Skin of body (tissue), 2 donors: Measurements from ENCODE around the gene ACER2. TPM values are rescaled to one million over a fixed set of nuclear protein-coding genes. Genes with fewer than 3 reads are reported as not detected.

Experiments used
- DNase-seq: peaks from one replicate; lab custom pipeline; 2025; lab: John Stamatoyannopoulos, UW
- total RNA-seq: library from RNA; depleted of rRNA; stranded (reverse); fragments of >200 nt; gene quantifications from one replicate; pipeline ENCODE4 v1.2.3, GENCODE V29; 2014

The ACER2 gene
- total RNA-seq, 1 donor from 2014 or later, result 3.8 TPM

- DNase-seq, result no peak
Observed at GRCh38 chr9:19451240-19452087, 42.7 kb downstream of the ACER2 start.

GRCh38 chr9:19456426-19456825 is 47.6 kb downstream of the ACER2 start:
- DNase-seq, result no peak

- peak; percentile 90 for DNase-seq
Observed at GRCh38 chr9:19456996-19457692, 48.3 kb downstream of the ACER2 start.

DNA sequence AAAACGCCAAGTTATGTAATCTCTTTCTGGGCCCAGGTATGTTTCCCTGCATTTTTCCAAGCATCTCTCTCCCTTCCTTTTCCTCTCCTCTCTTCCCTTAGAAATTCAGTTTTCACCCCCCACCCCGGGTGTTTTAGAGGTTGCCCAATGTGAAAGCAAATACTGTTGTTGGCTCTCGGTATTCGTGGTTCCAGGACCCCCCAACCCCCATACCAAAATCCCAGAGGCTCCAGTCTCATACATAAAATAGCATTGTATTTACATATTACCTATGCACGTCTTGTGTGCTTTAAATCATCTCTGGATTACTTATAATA is 48.8 kb downstream of the ACER2 start:
- DNase-seq, result no peak

DNA sequence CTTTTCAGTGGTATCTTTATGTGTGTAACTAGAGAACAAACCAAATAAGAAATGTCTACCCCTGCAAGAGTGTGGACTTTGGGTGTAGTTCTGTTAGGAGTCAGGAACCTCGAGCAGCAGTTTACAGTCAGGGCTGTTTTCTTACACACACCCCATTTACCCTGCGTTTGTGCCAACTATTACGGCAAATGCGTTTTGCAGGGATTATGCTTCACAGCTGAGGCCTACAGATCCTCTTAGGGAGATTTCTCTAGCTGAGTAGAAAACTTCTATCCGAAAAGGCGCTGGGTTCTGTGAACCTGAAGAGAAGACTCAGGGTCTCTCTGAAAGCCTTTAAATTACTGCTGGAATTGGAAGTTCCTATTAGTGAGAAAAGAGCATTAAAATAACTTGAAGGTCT is 51.4 kb downstream of the ACER2 start:
- no peak for DNase-seq

GRCh38 chr9:19461135-19461534 is 52.3 kb downstream of the ACER2 start:
- DNase-seq, result no peak

DNA sequence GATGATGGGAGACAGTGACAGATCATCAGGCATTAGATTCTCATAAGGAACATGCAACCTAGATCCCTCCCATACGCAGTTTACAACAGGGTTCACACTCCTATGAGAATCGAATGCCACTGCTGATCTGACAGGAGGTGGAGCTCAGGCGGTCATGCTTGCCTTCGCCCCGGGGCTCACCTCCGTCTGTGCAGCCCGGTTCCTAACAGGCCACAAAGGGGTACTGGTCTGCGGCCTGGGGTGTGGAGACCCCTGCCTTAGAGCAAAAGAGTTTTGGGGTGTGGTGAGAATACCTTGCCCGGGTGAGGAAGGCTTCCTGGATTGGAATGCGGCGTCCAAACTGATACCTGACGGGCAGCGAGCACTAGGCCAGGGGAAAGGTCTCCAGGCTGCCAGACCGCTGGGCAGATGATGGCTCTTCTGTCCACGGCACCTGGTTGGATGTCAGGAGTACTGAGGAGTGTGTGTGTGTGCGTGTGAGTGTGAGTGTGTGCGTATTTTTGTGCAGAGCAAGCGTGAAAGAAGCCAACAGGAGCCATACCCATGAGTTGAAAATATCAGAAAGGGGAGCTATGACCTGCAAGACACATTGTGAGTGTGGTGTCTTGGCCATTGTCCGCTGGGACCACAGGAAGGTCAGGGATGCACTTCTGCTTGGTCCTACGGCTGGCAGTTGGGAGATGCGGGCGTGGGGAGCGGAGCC is 55.4 kb downstream of the ACER2 start:
- no peak for DNase-seq

GRCh38 chr9:19464764-19465585 is 56.2 kb downstream of the ACER2 start:
- DNase-seq, result peak; percentile 14

DNA sequence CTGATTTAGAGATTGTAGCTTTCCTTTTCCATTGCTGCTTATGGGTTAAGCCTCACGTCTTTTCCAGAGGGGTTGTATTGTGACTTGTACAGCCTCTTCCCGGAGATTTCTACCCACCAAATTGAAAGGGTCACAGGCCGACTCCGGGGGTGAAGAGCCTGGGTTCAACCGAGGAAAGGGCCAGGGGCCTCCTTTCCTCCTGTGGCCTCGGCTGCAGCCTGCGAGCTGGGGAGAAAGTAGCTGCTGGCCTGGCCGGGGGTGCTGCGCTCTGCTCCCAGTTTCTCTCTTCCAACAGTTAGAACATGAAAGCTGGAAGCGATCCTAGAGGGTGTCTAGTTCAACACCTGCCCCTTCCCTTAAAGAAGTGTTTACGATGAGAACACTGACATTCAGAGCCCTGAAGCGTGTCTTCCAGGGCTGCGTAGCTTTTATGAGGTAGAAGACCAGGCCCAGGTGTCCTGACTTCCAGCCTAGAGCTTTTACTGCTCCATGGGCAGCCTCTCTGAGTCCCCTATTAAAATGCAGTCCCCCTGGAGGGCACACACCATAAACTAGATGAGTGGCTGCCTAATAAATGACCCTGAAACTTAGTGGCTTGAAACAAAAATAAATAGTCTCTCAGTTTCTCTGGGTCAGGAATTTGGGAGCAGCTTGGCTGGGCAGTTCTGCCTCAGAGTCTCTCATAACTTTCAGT is 56.9 kb downstream of the ACER2 start:
- DNase-seq, result no peak

DNA sequence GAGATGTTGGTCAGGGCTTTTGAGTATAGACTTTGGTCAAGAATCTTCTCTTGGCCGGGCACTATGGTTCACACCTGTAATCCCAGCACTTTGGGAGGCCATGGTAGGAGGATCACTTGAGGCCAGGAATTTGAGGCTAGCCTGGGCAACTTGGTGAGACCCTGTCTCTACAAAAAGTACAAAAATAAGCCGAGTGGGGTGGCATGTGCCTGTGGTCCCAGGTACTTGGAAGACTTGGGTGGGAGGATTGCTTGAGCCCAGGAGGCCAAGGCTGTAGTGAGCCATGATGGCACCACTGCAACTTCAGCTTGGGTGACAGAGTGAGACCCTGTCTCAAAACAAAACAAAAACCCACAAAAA is 57.5 kb downstream of the ACER2 start:
- no peak for DNase-seq

GRCh38 chr9:19469271-19469670 is 60.5 kb downstream of the ACER2 start:
- no peak for DNase-seq

DNA sequence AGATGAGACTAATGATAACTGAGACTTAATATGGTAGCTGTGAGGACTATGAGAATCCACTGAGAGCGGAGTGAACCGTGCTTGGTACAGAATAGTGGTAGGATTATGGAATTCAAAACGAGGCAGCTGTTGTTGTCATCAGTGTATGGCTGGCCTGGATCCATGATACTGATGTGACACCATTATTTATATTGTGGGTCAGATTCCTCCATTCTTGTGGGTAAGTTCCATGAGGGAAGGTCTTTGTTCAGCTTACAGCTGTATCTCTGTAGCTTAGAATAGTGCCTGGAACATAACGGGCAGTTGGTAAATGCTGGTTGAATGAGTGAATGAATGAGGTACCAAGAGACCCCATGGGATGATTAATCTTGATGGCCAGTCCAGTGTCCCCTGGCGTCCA is 61.8 kb downstream of the ACER2 start:
- DNase-seq, result no peak

- DNase-seq, result no peak
Observed at GRCh38 chr9:19470981-19471650, 62.3 kb downstream of the ACER2 start.

GRCh38 chr9:19471737-19472648 is 63.2 kb downstream of the ACER2 start:
- no peak for DNase-seq

GRCh38 chr9:19473605-19474004 is 64.8 kb downstream of the ACER2 start:
- no peak for DNase-seq

- no peak for DNase-seq
Observed at GRCh38 chr9:19479874-19480273, 71.1 kb downstream of the ACER2 start.

DNA sequence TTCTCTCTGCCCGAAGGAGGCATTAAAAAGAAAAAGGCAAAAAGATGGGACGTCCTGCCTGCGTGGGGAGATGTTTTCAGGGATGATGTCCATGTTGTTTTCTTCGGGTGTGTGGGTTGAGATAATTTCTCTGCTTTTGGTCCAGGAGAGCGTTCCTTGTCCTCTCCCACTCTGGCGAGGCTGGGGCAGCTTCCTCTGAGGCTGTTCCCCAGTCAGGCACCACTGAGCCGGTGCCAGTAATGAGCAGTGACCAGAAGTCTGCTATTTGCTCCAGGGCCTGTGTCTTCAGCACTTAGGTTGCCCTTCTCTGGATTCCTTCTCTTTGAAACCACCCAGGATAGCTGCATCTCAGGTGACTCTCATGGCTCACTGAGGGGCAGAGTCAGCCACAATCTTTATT is 71.5 kb downstream of the ACER2 start:
- DNase-seq, result no peak

GRCh38 chr9:19481121-19481870 is 72.5 kb downstream of the ACER2 start:
- DNase-seq, result no peak

GRCh38 chr9:19481971-19482404 is 73.2 kb downstream of the ACER2 start:
- no peak for DNase-seq
